Activated CD4-positive, alpha-beta memory T cell treated with anti-CD3 and anti-CD28 coated beads, Interleukin-2, amount 10 ng/mL, durations not matched to agents 7 days and 5 days (primary cell): ENCODE results near the gene ARMS2. TPM values are rescaled to one million over a fixed set of nuclear protein-coding genes. Genes with fewer than 3 reads are reported as not detected.

ENCODE experiments used
- CTCF ChIA-PET: fragments of 350-600 bp; sonication (Branson Sonifier 250); formaldehyde crosslinking; loops from one replicate; lab custom pipeline; 2021; ENCODE audit warnings: antibody characterized with exemption, inconsistent platforms; lab: Charles Lee
- POLR2A ChIA-PET: fragments of 350-600 bp; sonication (Branson Sonifier 250); formaldehyde crosslinking; loops from one replicate; lab custom pipeline; 2021; ENCODE audit warnings: antibody characterized with exemption; lab: Charles Lee
- DNase-seq: peaks from one replicate; pipeline ENCODE4 v3.0.0-alpha.2; 2020
- H3K27ac Mint-ChIP-seq: one replicate; pipeline ENCODE4 v1.8.0; 2021; ENCODE audit warnings: mild to moderate bottlenecking, mixed read lengths
- H3K27me3 Mint-ChIP-seq: one replicate; pipeline ENCODE4 v1.8.0; 2021; ENCODE audit warnings: mixed read lengths
- H3K36me3 Mint-ChIP-seq: one replicate; pipeline ENCODE4 v1.8.0; 2021; ENCODE audit warnings: low read depth, mixed read lengths
- H3K4me1 Mint-ChIP-seq: one replicate; pipeline ENCODE4 v1.8.0; 2021; ENCODE audit warnings: mixed read lengths
- H3K4me3 Mint-ChIP-seq: one replicate; pipeline ENCODE4 v1.8.0; 2021; ENCODE audit warnings: mild to moderate bottlenecking, mixed read lengths
- H3K9me3 Mint-ChIP-seq: one replicate; pipeline ENCODE4 v1.8.0; 2021; ENCODE audit warnings: mixed read lengths
- total RNA-seq, 2 experiments: library from RNA; stranded (reverse); gene quantifications; one replicate each; pipeline ENCODE4 v1.2.3, GENCODE V29; 2021

ARMS2 gene
- total RNA-seq, 2 experiments from 2014 or later, result not detected

- no peaks in the 10 kb centered on the region for H3K9me3 Mint-ChIP-seq
- ChIA-PET POLR2A (no interaction called here), CTCF (interaction anchor here (1.2 kb wide), 1 partner anchor 46 kb away, joined by 3 read pairs; no protein-coding TSS in a partner anchor)
- peaks cover 9% of the 10 kb centered on the region for H3K27me3 Mint-ChIP-seq
- no peak for DNase-seq
- no peak overlapping the region for H3K27ac Mint-ChIP-seq
- H3K36me3 Mint-ChIP-seq, result no peaks in the 10 kb centered on the region
- no peak overlapping the region for H3K4me3 Mint-ChIP-seq
- H3K4me1 Mint-ChIP-seq, result no peaks in the 10 kb centered on the region
Measured at GRCh38 chr10:122481296-122482056, 27.0 kb downstream of the ARMS2 start.

DNA sequence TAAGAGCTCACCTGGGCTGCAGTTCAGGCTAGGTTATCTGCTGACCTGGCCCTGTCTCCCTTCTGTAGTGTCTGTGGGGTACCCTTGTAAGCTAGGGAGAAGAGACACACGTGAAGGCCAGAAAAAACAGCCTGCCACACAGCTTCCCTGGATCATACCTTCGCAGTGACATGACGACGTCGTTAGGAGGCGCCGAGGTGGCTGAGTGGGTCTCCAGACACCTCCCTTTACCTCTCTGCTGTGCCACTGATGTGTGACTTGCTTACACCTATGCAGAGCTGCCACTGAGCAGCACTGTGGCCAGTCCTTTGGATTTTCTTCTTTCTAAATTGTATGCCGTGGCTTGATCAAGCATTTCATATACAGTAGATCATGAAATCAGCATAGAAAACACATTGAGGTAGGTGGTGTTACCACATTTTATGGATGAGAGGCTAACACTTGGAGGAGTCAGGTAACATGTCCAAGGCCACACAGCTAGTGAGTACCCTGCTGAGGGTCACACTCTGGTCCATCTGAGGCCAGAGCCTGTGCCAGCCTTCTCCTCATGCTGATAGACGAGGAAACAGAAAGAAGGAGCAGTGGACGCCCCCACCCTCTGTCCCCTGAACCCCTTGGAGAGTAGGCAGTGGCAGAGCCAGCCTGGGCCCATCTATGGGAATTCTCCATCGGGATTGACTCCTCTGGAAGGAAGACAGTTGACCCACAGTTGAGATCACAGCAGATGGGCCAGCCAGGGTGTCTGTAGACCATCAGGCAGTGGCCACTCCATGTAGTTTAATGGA lies 30.0 kb downstream of the ARMS2 start:
- Mint-ChIP-seq H3K9me3 (no peaks in the 10 kb centered on the region), H3K4me3 (no peak overlapping the region), H3K36me3 (no peaks in the 10 kb centered on the region), H3K27me3 (peaks cover 9% of the 10 kb centered on the region), H3K27ac (no peak overlapping the region), H3K4me1 (no peaks in the 10 kb centered on the region)
- ChIA-PET POLR2A (no interaction called here), CTCF (no interaction called here)
- DNase-seq, result no peak

DNA sequence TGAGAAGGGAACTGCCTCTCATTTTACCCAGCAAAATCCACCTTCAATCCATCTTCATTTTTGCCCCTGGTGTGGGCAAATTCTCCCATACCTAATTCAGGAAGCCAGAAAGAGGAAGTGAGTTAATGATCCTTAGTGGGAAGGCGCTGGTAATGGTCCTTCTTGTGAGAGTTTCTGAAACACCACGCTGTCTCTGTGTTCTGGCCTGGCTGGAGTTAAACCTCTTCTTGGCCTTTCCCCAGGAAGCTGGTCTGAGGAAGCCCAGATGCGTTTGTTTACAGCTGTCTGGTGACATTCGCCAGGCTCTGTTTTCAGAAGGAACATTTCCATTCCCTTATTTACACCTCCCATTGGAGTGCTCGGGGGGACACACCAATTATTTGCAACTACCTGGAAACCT lies 31.2 kb downstream of the ARMS2 start:
- no peak for DNase-seq
- Mint-ChIP-seq H3K4me1 (peaks cover 6% of the 10 kb centered on the region), H3K27me3 (peaks cover 10% of the 10 kb centered on the region), H3K4me3 (no peak overlapping the region), H3K9me3 (no peaks in the 10 kb centered on the region), H3K27ac (no peak overlapping the region), H3K36me3 (no peaks in the 10 kb centered on the region)
- ChIA-PET CTCF (no interaction called here), POLR2A (no interaction called here)

DNA sequence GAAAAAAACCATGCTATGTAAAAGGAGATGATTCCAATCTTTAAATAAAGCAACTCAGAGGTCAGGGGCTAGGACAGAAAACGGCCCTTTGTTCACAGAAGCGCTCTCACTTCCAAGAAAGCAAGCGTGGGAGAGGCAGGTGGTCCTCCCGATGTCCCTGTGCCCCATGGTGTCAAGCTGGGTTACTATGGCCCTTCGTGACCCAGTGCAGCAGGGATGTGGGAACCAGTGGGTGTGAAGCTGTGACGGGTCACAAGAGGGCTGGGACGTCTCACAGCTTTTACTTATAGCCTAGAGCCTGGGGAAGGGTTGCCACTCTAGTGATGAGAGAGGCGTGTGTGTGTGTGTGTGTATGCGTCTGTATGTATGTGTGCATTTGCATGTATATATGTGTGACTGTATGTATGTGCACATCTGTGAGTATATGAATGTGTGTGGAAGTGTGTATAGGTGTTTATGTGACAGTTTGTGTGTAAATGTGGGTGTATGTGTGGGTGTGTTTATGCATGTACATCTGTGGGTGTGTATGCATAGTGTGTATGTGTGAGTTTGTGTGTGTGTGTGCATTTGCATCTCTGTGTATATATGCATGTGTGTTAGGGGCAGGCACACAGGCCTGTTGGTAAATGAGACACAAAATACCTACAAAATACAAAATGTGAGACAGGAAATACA lies 32.1 kb downstream of the ARMS2 start:
- Mint-ChIP-seq H3K36me3 (no peaks in the 10 kb centered on the region), H3K27ac (no peak overlapping the region), H3K9me3 (no peaks in the 10 kb centered on the region), H3K27me3 (peaks cover 18% of the 10 kb centered on the region), H3K4me3 (no peak overlapping the region), H3K4me1 (peaks cover 15% of the 10 kb centered on the region)
- DNase-seq, result no peak
- ChIA-PET CTCF (interaction anchor here (1.6 kb wide), 1 partner anchor 79 kb away, joined by 4 read pairs; no protein-coding TSS in a partner anchor), POLR2A (no interaction called here)

DNA sequence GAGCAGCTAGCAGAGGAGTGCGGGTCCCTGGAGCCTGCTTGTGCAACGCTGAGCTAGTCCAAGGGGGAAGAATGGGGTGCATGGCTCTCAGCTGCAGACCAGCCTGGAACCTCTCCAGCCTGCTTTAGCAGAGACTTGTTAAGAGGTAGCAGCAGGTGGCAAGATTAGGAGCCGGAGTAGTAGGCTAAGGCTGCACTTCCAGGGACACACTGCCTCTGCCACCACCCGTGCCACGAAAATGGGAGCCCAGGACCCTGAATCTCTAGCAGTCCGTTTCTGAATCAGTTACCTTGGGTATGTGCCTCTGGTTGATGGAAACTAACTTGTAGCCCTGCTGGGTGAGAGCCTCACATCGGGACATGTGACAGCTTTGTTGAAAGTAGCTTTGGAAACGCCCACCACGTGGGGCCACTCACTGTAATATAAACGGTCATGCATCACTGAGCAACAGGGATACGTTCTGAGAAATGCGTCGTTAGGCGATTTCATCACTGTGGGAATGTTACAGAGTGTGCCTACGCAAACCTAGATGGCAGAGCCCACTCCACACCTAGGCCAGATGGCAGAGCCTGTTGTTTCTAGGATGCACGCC lies 32.8 kb downstream of the ARMS2 start:
- Mint-ChIP-seq H3K4me1 (peaks cover 21% of the 10 kb centered on the region), H3K27ac (no peak overlapping the region), H3K9me3 (no peaks in the 10 kb centered on the region), H3K27me3 (peaks cover 15% of the 10 kb centered on the region), H3K4me3 (no peak overlapping the region), H3K36me3 (no peaks in the 10 kb centered on the region)
- ChIA-PET POLR2A (no interaction called here), CTCF (interaction anchor here (1.6 kb wide), 1 partner anchor 78 kb away, joined by 4 read pairs; no protein-coding TSS in a partner anchor)
- no peak for DNase-seq

DNA sequence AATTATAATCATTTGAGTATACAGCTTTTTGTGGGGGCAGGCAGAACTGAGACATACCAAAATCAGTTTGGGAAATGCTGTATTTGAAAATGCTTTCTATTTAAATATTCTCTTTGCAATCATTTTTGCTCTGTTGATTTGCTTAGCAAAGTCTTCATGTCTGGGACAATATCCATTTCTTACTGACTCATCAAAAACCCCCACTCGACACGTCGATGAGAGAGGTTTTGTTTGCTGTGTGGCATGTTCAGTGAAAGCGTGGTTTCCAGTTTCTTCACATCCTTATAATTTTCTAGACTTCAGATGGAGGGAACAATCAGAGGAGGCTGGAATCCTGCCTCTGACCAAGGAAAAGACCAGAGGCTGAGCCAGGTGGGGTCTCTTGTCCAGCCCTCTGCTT lies 35.8 kb downstream of the ARMS2 start:
- H3K4me3 Mint-ChIP-seq, result no peak overlapping the region
- peaks cover 23% of the 10 kb centered on the region for H3K27me3 Mint-ChIP-seq
- no peaks in the 10 kb centered on the region for H3K36me3 Mint-ChIP-seq
- peaks cover 21% of the 10 kb centered on the region for H3K4me1 Mint-ChIP-seq
- ChIA-PET CTCF (interaction anchor here (1.3 kb wide), 1 partner anchor 55 kb away, joined by 3 read pairs; no protein-coding TSS in a partner anchor), POLR2A (interaction anchor here (3.6 kb wide), 1 partner anchor 25 kb away, joined by 19 read pairs; no protein-coding TSS in a partner anchor)
- H3K9me3 Mint-ChIP-seq, result no peaks in the 10 kb centered on the region
- no peak for DNase-seq
- no peak overlapping the region for H3K27ac Mint-ChIP-seq

DNA sequence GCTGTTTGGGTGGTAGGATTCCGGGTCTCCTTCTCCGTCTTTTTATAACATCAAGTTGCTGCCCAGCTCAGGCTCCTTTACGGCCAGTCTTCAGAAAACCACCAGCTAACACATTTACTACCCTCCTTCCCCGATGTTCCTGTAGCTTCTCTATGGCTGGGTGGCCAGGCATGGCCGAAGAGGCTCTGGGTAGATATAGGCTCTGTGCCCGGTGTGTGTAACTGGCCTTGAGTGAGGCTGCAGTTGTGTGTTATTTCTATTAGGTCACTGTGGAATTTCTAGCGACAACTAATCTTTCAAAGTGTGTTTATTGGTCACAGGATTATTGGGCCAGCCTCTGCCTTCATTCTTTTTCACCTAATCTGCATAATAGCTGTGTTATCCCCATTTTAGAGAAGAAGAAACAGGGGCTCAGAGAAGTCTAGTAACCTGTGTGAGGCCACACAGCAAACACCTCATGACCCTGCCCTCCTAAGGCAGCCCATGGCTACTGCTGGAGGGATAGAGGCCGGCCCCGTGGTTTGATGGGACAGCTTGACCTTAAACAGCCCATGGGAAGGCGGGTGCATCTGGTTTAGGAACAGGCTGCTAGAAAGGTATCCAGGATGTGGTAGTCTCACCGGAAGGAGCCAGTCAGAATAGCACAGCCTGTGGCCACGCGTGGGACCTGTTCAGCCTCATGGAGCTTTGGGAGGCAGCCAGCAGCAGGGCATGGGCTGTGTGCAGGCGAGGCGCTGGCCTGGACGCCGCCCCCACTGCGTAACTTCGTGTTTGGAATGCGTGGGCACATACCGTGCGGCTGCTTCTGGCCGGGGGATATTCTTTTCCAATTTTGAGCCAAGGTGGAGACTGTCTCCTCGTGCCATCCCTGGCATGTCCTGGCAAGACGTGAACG lies 36.6 kb downstream of the ARMS2 start:
- H3K4me3 Mint-ChIP-seq, result no peak overlapping the region
- no peak overlapping the region for H3K27ac Mint-ChIP-seq
- peaks cover 26% of the 10 kb centered on the region for H3K4me1 Mint-ChIP-seq
- no peaks in the 10 kb centered on the region for H3K36me3 Mint-ChIP-seq
- ChIA-PET CTCF (interaction anchor here (1.0 to 1.3 kb wide), 3 partner anchors 20 to 56 kb away, joined by 3 read pairs; no protein-coding TSS in a partner anchor), POLR2A (interaction anchor here (0.9 to 3.6 kb wide), 3 partner anchors 11 to 24 kb away, joined by 3 to 19 read pairs (median 4); no protein-coding TSS in a partner anchor)
- peaks cover 25% of the 10 kb centered on the region for H3K27me3 Mint-ChIP-seq
- H3K9me3 Mint-ChIP-seq, result no peaks in the 10 kb centered on the region
- DNase-seq, result peak; percentile 71

- ChIA-PET POLR2A (interaction anchor here (0.9 to 3.6 kb wide), 3 partner anchors 12 to 23 kb away, joined by 3 to 19 read pairs (median 4); no protein-coding TSS in a partner anchor), CTCF (no interaction called here)
- H3K9me3 Mint-ChIP-seq, result no peaks in the 10 kb centered on the region
- H3K27ac Mint-ChIP-seq, result no peak overlapping the region
- peaks cover 31% of the 10 kb centered on the region for H3K27me3 Mint-ChIP-seq
- no peak for DNase-seq
- H3K4me3 Mint-ChIP-seq, result no peak overlapping the region
- peaks cover 31% of the 10 kb centered on the region for H3K4me1 Mint-ChIP-seq
- H3K36me3 Mint-ChIP-seq, result no peaks in the 10 kb centered on the region
Measured at GRCh38 chr10:122492006-122492405, 37.6 kb downstream of the ARMS2 start.

DNA sequence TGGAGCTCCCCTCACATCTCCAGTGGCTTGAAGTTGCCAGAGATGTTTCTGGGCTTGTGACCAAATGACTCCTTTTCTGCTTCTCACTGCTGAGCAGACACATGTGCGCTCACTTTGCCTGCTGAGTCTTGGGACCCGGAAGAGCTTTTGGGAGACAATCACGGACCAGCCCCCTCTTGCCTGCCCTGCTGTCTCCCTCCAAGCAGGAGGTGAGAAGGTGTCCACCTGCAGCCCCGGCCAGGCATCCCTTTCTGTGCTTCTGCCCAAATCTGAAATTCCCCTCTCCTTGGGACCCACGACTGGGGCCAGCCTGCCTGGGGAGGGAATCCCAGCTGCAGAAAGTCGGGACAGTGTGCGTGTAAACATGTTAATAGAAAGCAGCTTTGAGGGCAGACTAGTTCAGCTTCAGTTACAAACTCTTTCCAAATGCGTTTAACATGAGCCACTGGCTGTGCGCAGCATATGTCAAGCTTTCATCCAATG lies 38.6 kb downstream of the ARMS2 start:
- H3K4me3 Mint-ChIP-seq, result no peak overlapping the region
- ChIA-PET POLR2A (interaction anchor here (3.6 kb wide), 1 partner anchor 22 kb away, joined by 19 read pairs; no protein-coding TSS in a partner anchor), CTCF (no interaction called here)
- no peak for DNase-seq
- H3K4me1 Mint-ChIP-seq, result peaks cover 31% of the 10 kb centered on the region
- no peak overlapping the region for H3K27ac Mint-ChIP-seq
- no peaks in the 10 kb centered on the region for H3K36me3 Mint-ChIP-seq
- H3K9me3 Mint-ChIP-seq, result no peaks in the 10 kb centered on the region
- peaks cover 30% of the 10 kb centered on the region for H3K27me3 Mint-ChIP-seq

GRCh38 chr10:122493761-122494160 lies 39.3 kb downstream of the ARMS2 start:
- H3K36me3 Mint-ChIP-seq, result no peaks in the 10 kb centered on the region
- H3K27me3 Mint-ChIP-seq, result peaks cover 33% of the 10 kb centered on the region
- H3K27ac Mint-ChIP-seq, result no peak overlapping the region
- peaks cover 31% of the 10 kb centered on the region for H3K4me1 Mint-ChIP-seq
- no peak overlapping the region for H3K4me3 Mint-ChIP-seq
- no peaks in the 10 kb centered on the region for H3K9me3 Mint-ChIP-seq
- ChIA-PET CTCF (no interaction called here), POLR2A (interaction anchor here (3.6 kb wide), 1 partner anchor 22 kb away, joined by 19 read pairs; no protein-coding TSS in a partner anchor)
- DNase-seq, result no peak

- Mint-ChIP-seq H3K36me3 (no peaks in the 10 kb centered on the region), H3K4me3 (no peak overlapping the region), H3K9me3 (no peaks in the 10 kb centered on the region), H3K4me1 (peaks cover 31% of the 10 kb centered on the region), H3K27me3 (peaks cover 33% of the 10 kb centered on the region), H3K27ac (no peak overlapping the region)
- ChIA-PET CTCF (no interaction called here), POLR2A (no interaction called here)
- no peak for DNase-seq
Measured at GRCh38 chr10:122494173-122494820, 39.8 kb downstream of the ARMS2 start.
